ENCODE results near the gene OR51D1. TPM values are rescaled to one million over a fixed set of nuclear protein-coding genes. Genes with fewer than 3 reads are reported as not detected.
A peak's percentile ranks its signal among the peaks of the same experiment; 100 is the strongest.

Gene OR51D1
- total and polyA plus RNA-seq, 12 donors, result not detected

DNA sequence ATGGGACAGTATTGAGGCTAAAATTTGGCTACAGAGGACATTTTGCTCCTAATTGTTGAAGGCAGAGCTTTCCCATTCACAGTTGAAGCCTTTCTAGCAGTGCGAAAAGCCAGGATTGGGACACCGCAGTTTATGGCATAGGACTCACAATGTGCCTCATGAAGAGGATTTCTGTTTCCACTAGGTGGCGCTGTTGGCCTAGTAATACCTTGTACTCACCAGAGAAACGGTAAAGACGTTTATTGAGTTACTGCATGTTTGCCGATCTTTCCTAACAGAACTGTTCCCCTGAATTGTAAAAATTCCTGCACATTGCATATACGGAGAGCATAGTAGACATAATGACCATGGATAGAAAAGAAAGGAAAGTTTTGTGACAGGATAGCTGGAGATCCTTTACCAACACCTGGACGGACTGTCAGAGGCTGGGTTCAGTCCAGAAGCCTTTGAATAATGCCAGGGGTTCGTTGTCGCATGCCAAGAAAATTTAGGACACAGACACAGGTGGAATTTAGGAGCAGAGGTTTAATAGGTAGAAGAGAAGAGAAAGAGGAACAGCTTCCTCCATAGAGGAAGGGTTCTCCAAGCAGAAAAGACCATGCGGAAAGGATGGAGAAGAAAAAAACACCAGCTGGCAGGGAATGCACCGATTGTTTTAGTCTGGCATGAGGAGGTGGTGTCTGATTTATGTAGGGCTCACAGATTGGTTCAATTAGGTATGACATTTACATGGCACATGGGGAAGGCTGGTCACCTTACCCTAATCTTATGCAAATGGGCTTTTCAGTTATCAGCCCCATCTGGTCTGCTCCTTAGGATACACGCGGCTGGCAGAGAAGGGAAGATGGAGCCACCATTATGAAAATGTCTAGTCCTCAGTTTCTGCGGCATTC, 10.8 kb upstream of the OR51D1 start:
- peak in 7 of 8 donors; percentile 55 to 76 (median 72) for ATAC-seq
- Histone ChIP-seq H3K9me3 (peaks cover 0 to 13% (median 0%) of the 10 kb centered on the region in 11 donors), H3K4me1 (no peaks in the 10 kb centered on the region), H3K27ac (no peak overlapping the region), H3K4me3 (no peak overlapping the region), H3K27me3 (peaks cover 0 to 3% (median 0%) of the 10 kb centered on the region in 7 donors), H3K36me3 (no peaks in the 10 kb centered on the region)
- intact Hi-C loops (cut with DNase I), result loop anchor here in 7 of 10 donors (1.0 to 10.0 kb wide), 8 partner anchors 200 to 1181 kb away; partner anchors contain the start of genes OR51M1 (in 1 of the 7) and OR52N2 (in 1 of the 7)
- WGBS, 2 donors, result 34 to 35% methylated on average over 15 of the region's 15 CpGs
- TF ChIP-seq, protein P1, sequence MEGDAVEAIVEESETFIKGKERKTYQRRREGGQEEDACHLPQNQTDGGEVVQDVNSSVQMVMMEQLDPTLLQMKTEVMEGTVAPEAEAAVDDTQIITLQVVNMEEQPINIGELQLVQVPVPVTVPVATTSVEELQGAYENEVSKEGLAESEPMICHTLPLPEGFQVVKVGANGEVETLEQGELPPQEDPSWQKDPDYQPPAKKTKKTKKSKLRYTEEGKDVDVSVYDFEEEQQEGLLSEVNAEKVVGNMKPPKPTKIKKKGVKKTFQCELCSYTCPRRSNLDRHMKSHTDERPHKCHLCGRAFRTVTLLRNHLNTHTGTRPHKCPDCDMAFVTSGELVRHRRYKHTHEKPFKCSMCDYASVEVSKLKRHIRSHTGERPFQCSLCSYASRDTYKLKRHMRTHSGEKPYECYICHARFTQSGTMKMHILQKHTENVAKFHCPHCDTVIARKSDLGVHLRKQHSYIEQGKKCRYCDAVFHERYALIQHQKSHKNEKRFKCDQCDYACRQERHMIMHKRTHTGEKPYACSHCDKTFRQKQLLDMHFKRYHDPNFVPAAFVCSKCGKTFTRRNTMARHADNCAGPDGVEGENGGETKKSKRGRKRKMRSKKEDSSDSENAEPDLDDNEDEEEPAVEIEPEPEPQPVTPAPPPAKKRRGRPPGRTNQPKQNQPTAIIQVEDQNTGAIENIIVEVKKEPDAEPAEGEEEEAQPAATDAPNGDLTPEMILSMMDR (IDR thresholded peaks at IDR 0.05), result peak; percentile 50 to 77 (median 69)
- DNase-seq, result peak in 1 of 2 donors; percentile 65

DNA sequence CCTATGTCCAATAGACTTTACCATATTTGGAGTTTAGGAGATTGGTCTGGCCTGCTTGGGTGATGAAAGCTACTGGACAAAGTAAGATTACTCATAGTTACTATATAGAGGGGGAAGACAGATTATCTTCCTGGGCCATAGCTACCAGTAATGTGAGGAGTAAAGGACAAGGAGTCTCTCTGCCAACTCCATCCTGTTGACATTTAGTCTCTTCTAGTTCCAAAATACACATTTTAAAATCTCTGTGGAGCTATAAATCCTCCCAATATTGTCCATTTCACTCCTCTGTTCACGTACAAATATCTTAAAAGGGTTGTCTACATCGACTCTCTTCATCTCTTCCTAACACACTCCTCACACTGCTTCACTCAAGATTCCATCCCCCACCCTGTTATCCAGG, 1.1 kb upstream of the OR51D1 start:
- peaks cover 0 to 16% (median 4%) of the 10 kb centered on the region in 9 donors for H3K4me1 ChIP-seq
- no peaks in the 10 kb centered on the region for H3K36me3 ChIP-seq
- WGBS, 2 donors, result 76 to 79% methylated on average over 2 of the region's 2 CpGs
- intact Hi-C loops (cut with DNase I), result loop anchor here in 9 of 10 donors (2.0 to 5.0 kb wide), 5 partner anchors 181 to 369 kb away; no protein-coding TSS in a partner anchor
- peaks cover 0 to 4% (median 0%) of the 10 kb centered on the region in 7 donors for H3K27me3 ChIP-seq
- TF ChIP-seq, protein P1 (IDR thresholded peaks at IDR 0.05), result no peak
- H3K27ac ChIP-seq, result no peak overlapping the region
- no peaks in the 10 kb centered on the region for H3K9me3 ChIP-seq
- ATAC-seq (no peak), DNase-seq (no peak)
- H3K4me3 ChIP-seq, result no peak overlapping the region

DNA sequence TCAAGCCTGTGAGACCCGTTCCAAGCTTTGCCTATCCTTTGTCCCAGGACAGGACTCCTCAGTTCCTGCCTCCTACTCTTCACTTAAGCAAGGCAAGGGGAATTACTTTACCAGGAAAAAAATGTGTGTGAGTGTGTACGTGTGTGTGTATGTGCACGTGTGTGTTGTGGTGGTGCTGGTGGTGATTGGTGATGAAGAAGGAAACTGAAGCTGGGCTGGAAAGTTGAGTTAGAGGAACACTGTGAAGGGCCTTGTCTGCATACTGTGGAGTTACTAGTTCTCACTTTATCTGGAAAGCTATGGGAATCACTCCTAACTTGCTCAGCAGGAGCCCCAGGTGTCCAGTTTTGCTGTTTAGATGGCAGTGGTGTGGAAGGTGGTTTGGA, 378 bp downstream of the OR51D1 start:
- H3K27ac ChIP-seq, result peak overlapping the region in 2 of 10 donors; percentile 46 to 48
- DNase-seq (no peak), ATAC-seq (peak in 3 of 8 donors; percentile 3 to 22 (median 12))
- WGBS, 2 donors, result 58 to 84% methylated on average over 3 of the region's 3 CpGs
- no peaks in the 10 kb centered on the region for H3K36me3 ChIP-seq
- H3K4me1 ChIP-seq, result peaks cover 0 to 28% (median 8%) of the 10 kb centered on the region in 9 donors
- intact Hi-C loops (cut with DNase I), result loop anchor here (1.0 to 5.0 kb wide), 6 partner anchors 180 to 367 kb away; no protein-coding TSS in a partner anchor
- H3K4me3 ChIP-seq, result no peak overlapping the region
- H3K9me3 ChIP-seq, result no peaks in the 10 kb centered on the region
- peaks cover 0 to 4% (median 0%) of the 10 kb centered on the region in 7 donors for H3K27me3 ChIP-seq
- TF ChIP-seq, protein P1 (IDR thresholded peaks at IDR 0.05), result no peak

DNA sequence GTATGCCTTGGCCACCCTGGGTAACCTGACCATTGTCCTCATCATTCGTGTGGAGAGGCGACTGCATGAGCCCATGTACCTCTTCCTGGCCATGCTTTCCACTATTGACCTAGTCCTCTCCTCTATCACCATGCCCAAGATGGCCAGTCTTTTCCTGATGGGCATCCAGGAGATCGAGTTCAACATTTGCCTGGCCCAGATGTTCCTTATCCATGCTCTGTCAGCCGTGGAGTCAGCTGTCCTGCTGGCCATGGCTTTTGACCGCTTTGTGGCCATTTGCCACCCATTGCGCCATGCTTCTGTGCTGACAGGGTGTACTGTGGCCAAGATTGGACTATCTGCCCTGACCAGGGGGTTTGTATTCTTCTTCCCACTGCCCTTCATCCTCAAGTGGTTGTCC, 2.7 kb downstream of the OR51D1 start:
- TF ChIP-seq, protein P1 (IDR thresholded peaks at IDR 0.05), result no peak
- ATAC-seq (no peak), DNase-seq (no peak)
- Histone ChIP-seq H3K4me1 (peaks cover 0 to 38% (median 14%) of the 10 kb centered on the region in 9 donors), H3K36me3 (no peaks in the 10 kb centered on the region), H3K27me3 (peaks cover 0 to 4% (median 0%) of the 10 kb centered on the region in 7 donors), H3K4me3 (no peak overlapping the region), H3K9me3 (no peaks in the 10 kb centered on the region), H3K27ac (no peak overlapping the region)
- WGBS, 2 donors, result 95% methylated on average over 6 of the region's 6 CpGs
- intact Hi-C loops (cut with DNase I), result loop anchor here in 7 of 10 donors (5.0 to 10.0 kb wide), 4 partner anchors 177 to 455 kb away; no protein-coding TSS in a partner anchor

Measured in heart right ventricle (tissue), 16 donors.